ENCODE measurements around the gene TEX35.

GRCh38 chr1:178542554-178543289 lies 29.8 kb downstream of the TEX35 start:
- TF ChIP-seq CTCF (conservative IDR thresholded peaks at IDR 0.05 in 1 of 2, IDR thresholded peaks at IDR 0.05 in 1 of 2; ENCODE audit: extremely low read depth in 1 of 2, insufficient read depth in 1 of 2, low read depth in 1 of 2, low read length in 2 of 2) (peak; percentile 73 to 90), EZH2 (IDR thresholded peaks at IDR 0.05; ENCODE audit: borderline replicate concordance, low read length) (no peak)
